Raji (cell line): Measurements from ENCODE around the gene RANBP1.

Source experiments
- POLR2A ChIP-seq: IDR thresholded peaks from 2 replicates; pipeline ENCODE4 v1.6.1; 2011; ENCODE audit warnings: low read depth, low read length, control low read depth; ENCODE audit not compliant: insufficient read depth

RANBP1 gene

DNA sequence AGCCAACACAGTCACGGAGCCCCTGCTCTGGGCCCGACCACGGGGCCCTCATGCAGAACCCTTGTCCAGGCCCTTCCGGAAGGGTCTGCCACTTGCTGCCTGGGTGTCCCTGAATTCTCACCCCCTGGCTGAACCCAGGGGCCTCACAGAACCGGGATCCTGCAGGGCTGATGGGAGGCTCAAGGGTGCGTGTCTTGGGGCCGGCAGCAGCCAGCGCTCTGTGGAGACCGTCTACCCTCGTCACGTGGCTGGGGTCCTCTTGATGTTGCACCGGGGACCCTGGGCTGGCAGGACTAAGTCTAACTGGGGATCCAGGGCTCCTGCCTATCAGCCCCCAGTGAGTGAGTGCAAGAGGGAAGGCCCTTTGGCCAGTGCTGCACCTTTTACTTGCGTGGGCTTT is 54.3 kb downstream of the RANBP1 start:
- TF ChIP-seq POLR2A, result no peak

DNA sequence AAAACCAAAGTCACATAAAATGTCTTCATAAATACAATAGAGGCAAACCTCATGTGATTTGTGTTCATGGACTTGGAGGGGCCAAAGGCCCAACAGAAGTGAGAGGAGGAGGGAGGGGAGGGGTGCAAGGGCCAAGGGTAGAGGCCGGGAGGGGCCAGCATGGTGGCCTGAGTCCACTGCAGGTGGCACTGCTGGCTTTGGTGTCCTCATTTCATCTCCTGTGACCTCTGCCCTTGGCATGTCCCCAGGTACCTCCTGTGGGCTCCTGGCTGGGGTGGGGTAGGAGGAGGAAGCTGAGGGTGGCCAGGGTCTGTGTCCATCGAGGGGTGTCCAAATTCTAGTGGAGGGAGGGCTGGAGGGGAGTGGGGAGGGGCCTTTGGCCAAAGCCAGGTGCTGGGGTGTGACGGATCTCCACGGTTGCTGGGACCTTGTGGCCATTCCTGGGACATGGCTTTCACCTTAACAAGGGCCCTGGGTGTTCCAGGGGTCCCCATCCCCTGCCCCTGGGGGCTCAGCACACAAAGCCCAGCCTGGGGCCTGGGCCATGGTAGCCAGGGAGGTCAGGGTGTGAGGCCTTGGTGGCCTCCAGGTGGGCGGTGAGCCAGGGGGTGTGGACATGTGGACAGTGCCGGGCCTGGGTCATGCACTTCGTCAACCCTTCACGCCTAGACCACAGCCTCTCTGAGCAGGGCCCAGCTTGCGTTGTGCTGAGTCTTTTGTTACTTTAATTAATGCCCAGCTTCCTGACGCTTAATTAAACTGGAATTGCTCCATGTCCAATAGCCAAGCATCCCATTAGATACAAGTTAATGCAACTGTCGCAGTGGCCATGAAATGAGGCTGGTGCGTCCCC is 55.6 kb downstream of the RANBP1 start:
- no peak for TF ChIP-seq POLR2A

DNA sequence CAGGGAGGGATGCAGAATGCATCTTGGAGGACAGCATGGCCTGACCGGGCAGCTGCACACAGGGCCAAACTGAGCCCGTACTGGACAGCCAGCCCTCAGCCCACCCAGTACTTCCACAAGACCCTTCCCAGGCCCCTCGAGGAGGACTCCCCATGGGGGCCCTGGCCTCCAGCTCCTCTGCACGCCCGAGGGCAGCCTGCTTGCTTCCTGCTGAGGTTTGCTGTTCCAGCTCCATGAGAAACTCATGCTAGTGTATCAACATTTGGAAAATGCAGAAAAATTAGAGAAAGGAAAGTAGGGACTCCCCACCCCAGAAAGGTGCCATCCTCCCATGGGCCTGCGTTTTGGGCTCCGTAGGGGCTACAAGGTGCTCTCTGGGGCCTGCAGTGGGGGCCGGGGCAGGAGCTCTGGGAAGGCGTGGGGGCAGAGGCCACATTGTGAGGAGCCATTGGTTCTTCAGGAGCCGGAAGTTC is 56.3 kb downstream of the RANBP1 start:
- TF ChIP-seq POLR2A, result no peak

DNA sequence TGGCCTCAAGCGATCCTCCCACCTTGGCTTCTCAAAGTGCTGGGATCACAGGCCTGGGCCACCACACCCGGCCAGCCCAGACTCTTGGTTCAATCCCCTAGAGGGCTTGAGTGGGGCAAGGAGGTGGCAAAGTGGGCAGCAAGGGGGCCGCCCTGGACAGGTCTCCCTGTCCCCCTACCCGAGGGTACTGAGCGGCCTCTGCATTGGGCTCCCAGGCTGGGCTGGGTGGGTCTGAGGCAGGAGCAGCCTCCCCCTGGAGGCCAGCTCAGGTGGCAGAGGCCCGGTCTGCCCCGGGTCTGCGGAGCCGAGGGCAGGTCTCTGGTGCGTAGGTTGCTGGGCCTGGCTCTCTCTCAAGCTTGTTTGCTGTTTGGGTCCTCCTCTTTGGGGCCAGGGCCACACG is 57.3 kb downstream of the RANBP1 start:
- TF ChIP-seq POLR2A, result no peak

DNA sequence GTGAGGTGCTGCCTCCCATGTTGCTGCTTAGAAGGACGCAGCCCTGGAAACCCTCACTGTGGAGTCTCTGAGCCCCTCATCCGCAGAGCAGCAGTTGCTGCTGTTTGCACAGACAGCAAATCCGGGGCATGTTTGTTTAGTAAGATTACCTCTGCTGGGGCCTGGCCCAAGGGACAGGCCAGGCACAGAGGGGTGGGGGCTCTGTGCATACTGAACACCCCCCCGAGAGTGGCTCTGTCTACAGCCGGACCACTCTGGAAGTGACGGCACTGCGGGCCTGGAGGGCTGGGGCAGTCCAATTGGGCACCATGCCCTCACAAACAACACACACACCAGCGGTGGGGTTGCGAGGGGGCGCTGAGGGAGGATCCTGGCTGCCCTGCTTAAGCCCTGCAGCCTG is 57.9 kb downstream of the RANBP1 start:
- TF ChIP-seq POLR2A, result no peak

DNA sequence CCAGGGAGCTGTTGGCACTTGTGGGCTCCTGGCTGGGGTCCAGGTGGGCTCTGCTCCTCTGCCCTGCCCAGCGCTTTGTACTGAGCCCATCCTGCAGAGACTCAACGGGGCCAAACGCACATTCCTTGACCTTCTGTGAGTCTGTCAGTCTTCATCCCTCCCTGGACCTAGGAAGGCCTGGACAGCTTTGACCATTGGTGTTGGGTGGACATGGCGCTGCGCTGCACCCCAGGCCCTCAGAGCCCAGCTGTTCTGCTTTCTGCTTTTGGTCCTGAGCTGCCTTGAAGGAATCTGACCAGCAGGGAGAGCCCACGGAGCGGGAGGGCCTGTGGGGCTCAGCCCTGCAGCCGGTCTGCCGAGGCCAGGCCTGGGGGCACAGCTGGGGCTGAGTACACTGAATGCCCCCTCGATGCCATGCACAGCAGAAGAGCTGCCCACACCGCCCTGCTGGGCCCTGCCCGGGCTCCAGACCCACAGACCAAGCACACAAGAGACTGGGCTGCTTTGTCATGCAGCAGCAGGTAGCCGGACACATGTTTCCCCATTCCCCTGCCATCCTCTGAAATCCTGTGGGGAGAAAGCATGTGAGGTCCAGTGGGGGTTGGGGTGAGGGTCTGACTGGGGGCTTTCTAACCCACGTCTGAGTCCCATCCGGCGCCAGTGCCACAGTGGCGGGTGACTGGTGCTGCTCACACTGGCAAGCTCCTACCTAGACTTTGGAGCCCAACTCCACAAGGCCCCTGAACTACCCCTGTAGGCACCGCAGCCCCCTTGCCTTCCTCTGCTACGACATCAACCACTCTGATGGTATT is 59.1 kb downstream of the RANBP1 start:
- TF ChIP-seq POLR2A, result no peak

DNA sequence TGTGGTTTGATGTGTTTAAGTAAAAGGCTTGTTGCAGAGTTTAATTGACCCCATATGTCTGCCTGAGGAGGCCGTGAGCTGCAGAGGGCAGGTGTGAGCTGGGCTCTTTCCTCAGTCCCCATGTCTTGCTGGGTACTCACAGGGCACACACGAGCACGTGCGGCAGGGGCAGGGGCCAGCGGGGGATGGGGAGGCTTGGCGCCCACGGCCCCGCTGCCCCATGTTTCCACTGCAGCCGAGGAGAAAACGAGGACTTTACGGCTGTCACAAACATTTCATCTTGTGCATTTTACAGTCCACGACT is 59.6 kb downstream of the RANBP1 start:
- no peak for TF ChIP-seq POLR2A

DNA sequence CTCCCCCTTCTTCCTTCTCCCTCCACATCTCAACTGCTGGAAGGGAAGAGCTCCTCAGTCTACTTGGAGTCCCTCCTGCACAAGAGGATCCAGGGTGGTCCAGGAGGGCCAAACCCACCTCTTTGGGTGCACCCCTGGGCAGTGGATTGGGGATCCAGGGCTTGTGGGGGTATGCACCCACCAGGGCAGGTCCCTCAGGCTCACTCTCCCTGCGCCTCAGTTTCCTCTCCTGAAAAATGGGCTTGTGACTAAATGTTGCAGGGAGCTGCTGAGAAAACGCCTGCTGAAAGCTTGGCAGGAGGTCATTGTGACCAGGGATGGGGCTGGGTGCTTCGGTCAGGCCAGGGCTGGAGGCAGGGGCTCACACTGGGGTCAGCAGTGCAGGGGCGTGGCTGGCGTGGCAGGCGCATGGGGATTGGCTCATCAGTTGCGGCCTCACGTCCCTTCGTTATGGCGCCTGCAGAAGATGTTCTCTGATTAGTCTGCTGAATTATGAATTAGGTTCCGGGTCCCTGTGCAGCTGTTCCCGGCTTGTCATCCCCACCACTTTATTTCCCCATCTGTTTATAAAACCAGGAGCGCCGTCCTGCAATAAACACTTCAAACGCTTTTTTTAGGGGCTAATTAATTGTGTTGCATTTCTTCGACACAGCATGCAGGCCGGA is 60.6 kb downstream of the RANBP1 start:
- TF ChIP-seq POLR2A, result no peak
